SJSA1 (cell line): ENCODE results near the gene SPATA25. TPM values are rescaled to one million over a fixed set of nuclear protein-coding genes. Genes with fewer than 3 reads are reported as not detected.
"Not testable (repeated sequence)": the region's sequence is repeated elsewhere in the genome, so short reads cannot be mapped to it uniquely, and the experiment has no call there.

Source experiments
- DNase-seq, 2 experiments: peaks; one replicate each; pipeline ENCODE4 v3.0.0-alpha.2; 2015 to 2020; ENCODE audit warnings: low spot score in 2 of 2, low read depth in 1 of 2
- H3K27ac ChIP-seq: fragments of 250-450 bp; sonication (Bioruptor Pico); 2 replicates; pipeline ENCODE4 v1.5.1; 2020; ENCODE audit warnings: mild to moderate bottlenecking, moderate library complexity
- H3K27me3 ChIP-seq: fragments of 250-450 bp; sonication (Bioruptor Pico); replicated peaks from 2 replicates; pipeline ENCODE4 v1.5.1; 2020; ENCODE audit warnings: mild to moderate bottlenecking, moderate library complexity
- H3K36me3 ChIP-seq: fragments of 250-450 bp; sonication (Bioruptor Pico); 2 replicates; pipeline ENCODE4 v1.5.1; 2020; ENCODE audit warnings: mild to moderate bottlenecking
- H3K4me1 ChIP-seq: fragments of 250-450 bp; sonication (Bioruptor Pico); replicated peaks from 2 replicates; pipeline ENCODE4 v1.6.1; 2021; ENCODE audit warnings: mild to moderate bottlenecking
- H3K4me3 ChIP-seq: fragments of 250-450 bp; sonication (Bioruptor Pico); 2 replicates; pipeline ENCODE4 v1.5.1; 2020; ENCODE audit warnings: mild to moderate bottlenecking
- H3K9me3 ChIP-seq: fragments of 250-450 bp; sonication (Bioruptor Pico); replicated peaks from 2 replicates; pipeline ENCODE4 v1.5.1; 2020; ENCODE audit warnings: mild to moderate bottlenecking
- total RNA-seq: library from RNA; depleted of rRNA; stranded (reverse); fragments of >200 nt; shearing (Covaris generic); gene quantifications from 2 replicates; pipeline ENCODE4 v1.2.3, GENCODE V29; 2014

Gene SPATA25
- total RNA-seq, 1 experiment from 2014 or later: 0.89 TPM

- Histone ChIP-seq H3K36me3 (no peaks in the 10 kb centered on the region), H3K4me3 (no peak overlapping the region), H3K9me3 (no peaks in the 10 kb centered on the region), H3K27me3 (no peaks in the 10 kb centered on the region), H3K27ac (no peak overlapping the region), H3K4me1 (peaks cover 22% of the 10 kb centered on the region)
- DNase-seq: no peak
Observed at GRCh38 chr20:45908084-45908483, 20.7 kb upstream of the SPATA25 start.

- peaks cover 22% of the 10 kb centered on the region for H3K4me1 ChIP-seq
- no peaks in the 10 kb centered on the region for H3K36me3 ChIP-seq
- DNase-seq: no peak
- no peak overlapping the region for H3K27ac ChIP-seq
- H3K9me3 ChIP-seq: no peaks in the 10 kb centered on the region
- no peak overlapping the region for H3K4me3 ChIP-seq
- H3K27me3 ChIP-seq: no peaks in the 10 kb centered on the region
Observed at GRCh38 chr20:45907219-45907948, 20.0 kb upstream of the SPATA25 start.

GRCh38 chr20:45905505-45906079, 18.2 kb upstream of the SPATA25 start:
- H3K36me3 ChIP-seq: no peaks in the 10 kb centered on the region
- H3K27ac ChIP-seq: no peak overlapping the region
- H3K27me3 ChIP-seq: no peaks in the 10 kb centered on the region
- peak; percentile 33 to 64 for DNase-seq
- no peaks in the 10 kb centered on the region for H3K9me3 ChIP-seq
- H3K4me3 ChIP-seq: no peak overlapping the region
- peaks cover 9% of the 10 kb centered on the region for H3K4me1 ChIP-seq

GRCh38 chr20:45904583-45905504, 17.4 kb upstream of the SPATA25 start:
- Histone ChIP-seq H3K4me3 (no peak overlapping the region), H3K27ac (no peak overlapping the region), H3K36me3 (no peaks in the 10 kb centered on the region), H3K27me3 (no peaks in the 10 kb centered on the region), H3K4me1 (peaks cover 9% of the 10 kb centered on the region), H3K9me3 (no peaks in the 10 kb centered on the region)
- no peak for DNase-seq

- Histone ChIP-seq H3K4me1 (peaks cover 9% of the 10 kb centered on the region), H3K27ac (no peak overlapping the region), H3K9me3 (no peaks in the 10 kb centered on the region), H3K27me3 (no peaks in the 10 kb centered on the region), H3K4me3 (no peak overlapping the region), H3K36me3 (peaks cover 7% of the 10 kb centered on the region)
- no peak for DNase-seq
Observed at GRCh38 chr20:45902199-45902701, 14.8 kb upstream of the SPATA25 start.

GRCh38 chr20:45901332-45901731, 13.9 kb upstream of the SPATA25 start:
- H3K9me3 ChIP-seq, H3K27ac ChIP-seq, H3K4me1 ChIP-seq, DNase-seq, H3K4me3 ChIP-seq, H3K27me3 ChIP-seq: not testable (repeated sequence)
- H3K36me3 ChIP-seq: peaks cover 15% of the 10 kb centered on the region

- Histone ChIP-seq H3K4me1 (no peaks in the 10 kb centered on the region), H3K36me3 (peaks cover 26% of the 10 kb centered on the region), H3K27ac (no peak overlapping the region), H3K4me3 (no peak overlapping the region), H3K9me3 (no peaks in the 10 kb centered on the region), H3K27me3 (no peaks in the 10 kb centered on the region)
- no peak for DNase-seq
Observed at GRCh38 chr20:45899046-45899835, 11.8 kb upstream of the SPATA25 start.

GRCh38 chr20:45898285-45898684, 10.9 kb upstream of the SPATA25 start:
- Histone ChIP-seq H3K36me3 (peaks cover 34% of the 10 kb centered on the region), H3K27ac (no peak overlapping the region), H3K4me3 (no peak overlapping the region), H3K27me3 (no peaks in the 10 kb centered on the region), H3K4me1 (no peaks in the 10 kb centered on the region), H3K9me3 (no peaks in the 10 kb centered on the region)
- no peak for DNase-seq

- peaks cover 38% of the 10 kb centered on the region for H3K36me3 ChIP-seq
- no peak for DNase-seq
- no peak overlapping the region for H3K27ac ChIP-seq
- H3K4me3 ChIP-seq: no peak overlapping the region
- H3K9me3 ChIP-seq: no peaks in the 10 kb centered on the region
- no peaks in the 10 kb centered on the region for H3K4me1 ChIP-seq
- no peaks in the 10 kb centered on the region for H3K27me3 ChIP-seq
Observed at GRCh38 chr20:45897692-45898091, 10.3 kb upstream of the SPATA25 start.

- no peak overlapping the region for H3K4me3 ChIP-seq
- H3K27ac ChIP-seq: no peak overlapping the region
- no peaks in the 10 kb centered on the region for H3K9me3 ChIP-seq
- DNase-seq: no peak
- peaks cover 41% of the 10 kb centered on the region for H3K36me3 ChIP-seq
- peaks cover 2% of the 10 kb centered on the region for H3K4me1 ChIP-seq
- no peaks in the 10 kb centered on the region for H3K27me3 ChIP-seq
Observed at GRCh38 chr20:45897289-45897688, 9.9 kb upstream of the SPATA25 start.

- no peak for DNase-seq
- Histone ChIP-seq H3K4me1 (peaks cover 8% of the 10 kb centered on the region), H3K4me3 (no peak overlapping the region), H3K36me3 (peaks cover 41% of the 10 kb centered on the region), H3K27ac (no peak overlapping the region), H3K27me3 (no peaks in the 10 kb centered on the region), H3K9me3 (no peaks in the 10 kb centered on the region)
Observed at GRCh38 chr20:45896641-45897161, 9.3 kb upstream of the SPATA25 start.

- Histone ChIP-seq H3K4me1 (peaks cover 23% of the 10 kb centered on the region), H3K27me3 (no peaks in the 10 kb centered on the region), H3K4me3 (no peak overlapping the region), H3K27ac (no peak overlapping the region), H3K9me3 (no peaks in the 10 kb centered on the region), H3K36me3 (peaks cover 41% of the 10 kb centered on the region)
- DNase-seq: no peak
Observed at GRCh38 chr20:45894797-45895196, 7.4 kb upstream of the SPATA25 start.

- no peak for DNase-seq
- H3K27me3 ChIP-seq: no peaks in the 10 kb centered on the region
- H3K4me3 ChIP-seq: no peak overlapping the region
Observed at GRCh38 chr20:45893831-45894230, 6.4 kb upstream of the SPATA25 start.

More at GRCh38 chr20:45893831-45894230, 6.4 kb upstream of the SPATA25 start:
- H3K36me3 ChIP-seq: peaks cover 41% of the 10 kb centered on the region
- no peaks in the 10 kb centered on the region for H3K9me3 ChIP-seq
- H3K4me1 ChIP-seq: peaks cover 24% of the 10 kb centered on the region
- no peak overlapping the region for H3K27ac ChIP-seq
